GM12878 (cell line): ENCODE data around the gene GUCY1A2. TPM values are rescaled to one million over a fixed set of nuclear protein-coding genes. Genes with fewer than 3 reads are reported as not detected.

Experiments
- ATAC-seq: fragments of 200-7000 bp; cut with Tn5 transposase; 3 replicates; pipeline ENCODE4 v1.9.1; 2020; ENCODE audit warnings: mild to moderate bottlenecking, moderate library complexity
- BruUV-seq: library from RNA; stranded (reverse); fragments of 400-500 nt; replicated peaks from 2 replicates; lab custom pipeline; 2021; lab: Mats Ljungman, UMichigan
- CTCF ChIA-PET: fragments of 300-600 bp; sonication (Branson Sonifier 250); formaldehyde crosslinking; extraction: SDS; loops from one replicate; lab custom pipeline; 2021; ENCODE audit warnings: inconsistent platforms; lab: Yijun Ruan, JAX
- POLR2A ChIA-PET: fragments of 350-600 bp; formaldehyde crosslinking; extraction: SDS; loops from one replicate; lab custom pipeline; 2021; ENCODE audit warnings: inconsistent platforms; lab: Charles Lee
- RAD21 ChIA-PET: fragments of 300-600 bp; sonication (Branson Sonifier 250); formaldehyde crosslinking; loops from one replicate; lab custom pipeline; 2023; ENCODE audit warnings: antibody characterized with exemption; ENCODE audit not compliant: unreplicated experiment; lab: Charles Lee
- SMC1A ChIA-PET: fragments of 300-600 bp; sonication (Branson Sonifier 250); formaldehyde crosslinking; loops from one replicate; lab custom pipeline; 2023; ENCODE audit not compliant: unreplicated experiment, uncharacterized antibody; lab: Charles Lee
- DNase-seq: peaks from one replicate; pipeline ENCODE4 v3.0.0-alpha.2; 2011; ENCODE audit warnings: low read depth, low spot score
- FAIRE-seq: peaks from 3 replicates; lab custom pipeline; 2011; peaks lifted over from hg19 to GRCh38; lab: Jason Lieb, UNC
- H2AFZ ChIP-seq: 2 replicates; pipeline ENCODE4 v1.6.0; 2011; ENCODE audit warnings: low read depth, low read length, control low read depth; ENCODE audit not compliant: control insufficient read depth
- H3K27ac ChIP-seq: 2 replicates; pipeline ENCODE4 v1.5.1; 2011; ENCODE audit warnings: control low read depth; ENCODE audit not compliant: control insufficient read depth, insufficient read depth
- H3K27me3 ChIP-seq, 2 experiments: replicated peaks in 1 of 2; 2 replicates each; pipeline versions ENCODE4 v1.6.0 to v1.6.1; 2011; ENCODE audit warnings: low read length in 1 of 2; ENCODE audit not compliant: control insufficient read depth in 2 of 2, insufficient read depth in 2 of 2
- H3K36me3 ChIP-seq, 2 experiments: 2 replicates each; pipeline ENCODE4 v1.5.1; 2011; ENCODE audit warnings: low read length in 1 of 2; ENCODE audit not compliant: control insufficient read depth in 2 of 2, insufficient read depth in 2 of 2
- H3K4me1 ChIP-seq: 2 replicates; pipeline ENCODE4 v1.6.1; 2011; ENCODE audit warnings: mild to moderate bottlenecking, low read length, moderate library complexity, mixed read lengths; ENCODE audit not compliant: control insufficient read depth, insufficient read depth
- H3K4me2 ChIP-seq: 2 replicates; pipeline ENCODE4 v1.6.0; 2011; ENCODE audit warnings: control low read depth; ENCODE audit not compliant: control insufficient read depth, insufficient read depth
- H3K4me3 ChIP-seq: fragments of 200-600 bp; sonication (generic); 2 replicates; pipeline ENCODE4 v1.5.1; 2016
- H3K79me2 ChIP-seq: 2 replicates; pipeline ENCODE4 v1.6.0; 2011; ENCODE audit warnings: low read length; ENCODE audit not compliant: control insufficient read depth, insufficient read depth
- H3K9ac ChIP-seq: 2 replicates; pipeline ENCODE4 v1.8.0; 2011; ENCODE audit warnings: low read length, control low read depth, mixed read lengths; ENCODE audit not compliant: control insufficient read depth, insufficient read depth
- H3K9me3 ChIP-seq: replicated peaks from 3 replicates; pipeline ENCODE4 v1.5.1; 2011; ENCODE audit warnings: mild to moderate bottlenecking, low read length; ENCODE audit not compliant: control insufficient read depth, insufficient read depth
- H4K20me1 ChIP-seq: 2 replicates; pipeline ENCODE4 v1.6.0; 2011; ENCODE audit not compliant: control insufficient read depth, insufficient read depth
- ESRRA ChIP-seq: IDR thresholded peaks from 2 replicates; pipeline ENCODE4 v1.6.1; 2012; ENCODE audit warnings: mild to moderate bottlenecking, low read length, improper control_type of control experiment
- GABPA ChIP-seq: IDR thresholded peaks from 2 replicates; pipeline ENCODE4 v1.6.1; 2014; ENCODE audit warnings: antibody characterized with exemption, low read depth, mild to moderate bottlenecking, inconsistent platforms
- IRF5 ChIP-seq: fragments of 450-650 bp; IDR thresholded peaks from 2 replicates; pipeline ENCODE4 v1.6.1; 2017; ENCODE audit warnings: borderline replicate concordance
- TAF1 ChIP-seq: IDR thresholded peaks from 2 replicates; pipeline ENCODE4 v1.6.1; 2011; ENCODE audit warnings: mild to moderate bottlenecking, low read depth, low read length, borderline replicate concordance
- TCF7 ChIP-seq: IDR thresholded peaks from 2 replicates; pipeline ENCODE4 v1.6.1; 2014; ENCODE audit warnings: antibody characterized with exemption, borderline replicate concordance
- YBX1 ChIP-seq: fragments of 450-650 bp; IDR thresholded peaks from 2 replicates; pipeline ENCODE4 v1.6.1; 2016; ENCODE audit warnings: antibody characterized with exemption
- WGBS: methylation state at CpG from one replicate; pipeline ENCODE4 v1.1.6; 2016; ENCODE audit warnings: low lambda C conversion rate; ENCODE audit not compliant: insufficient replicate concordance, insufficient coverage; ENCODE audit errors: missing lambda C conversion rate; 5-methylcytosine and 5-hydroxymethylcytosine counted together
- in situ Hi-C: fragments of 300-500 bp; cut with MboI; formaldehyde crosslinking; loops from 9 replicates; pipeline ENCODE4 v1.14.3; 2018; ENCODE audit warnings: mixed read lengths
- intact Hi-C: fragments of 100-400 bp; cut with micrococcal nuclease; formaldehyde crosslinking; loops from one replicate; pipeline ENCODE4 v1.14.2; 2022; ENCODE audit not compliant: unreplicated experiment
- polyA plus RNA-seq, 11 experiments: library from polyadenylated mRNA; depleted of rRNA in 4 of 11; unstranded in 6 of 11; stranded (reverse) in 5 of 11; fragments of >200 nt; fragmentation: Nextera tagmentation in 4 of 11; fragmentation: Illumina TruSeq in 1 of 11; extraction: Ambion mirVana in 4 of 11; extraction: Trizol in 1 of 11; gene quantifications; 1 replicate in 1 of 11; 2 replicates in 10 of 11; pipeline versions ENCODE4 v1.2.1 to v1.2.3, GENCODE V29; 2011 to 2016; ENCODE audit warnings: inconsistent platforms in 2 of 11, missing spikeins in 2 of 11, low read depth in 1 of 11
- total RNA-seq, 4 experiments: library from RNA; depleted of rRNA in 3 of 4; stranded (reverse); fragments of >200 nt in 3 of 4; fragmentation: Illumina TruSeq in 1 of 4; extraction: Trizol in 1 of 4; gene quantifications; 2 replicates each; pipeline versions ENCODE4 v1.2.1 to v1.2.3, GENCODE V29; 2013 to 2021
- TF ChIP-seq, protein P1 (sequence below): IDR thresholded peaks from 2 replicates; pipeline ENCODE4 v1.6.1; 2011; ENCODE audit warnings: mild to moderate bottlenecking, low read depth, low read length, moderate library complexity; ENCODE audit not compliant: insufficient replicate concordance

The GUCY1A2 gene
- total and polyA plus RNA-seq, 10 of the 15 experiments (the other 5 are each of a cell fraction or from before 2014, with no cell fraction given) = under 0.01 to 0.03 (median under 0.01) TPM; not detected in 4

DNA sequence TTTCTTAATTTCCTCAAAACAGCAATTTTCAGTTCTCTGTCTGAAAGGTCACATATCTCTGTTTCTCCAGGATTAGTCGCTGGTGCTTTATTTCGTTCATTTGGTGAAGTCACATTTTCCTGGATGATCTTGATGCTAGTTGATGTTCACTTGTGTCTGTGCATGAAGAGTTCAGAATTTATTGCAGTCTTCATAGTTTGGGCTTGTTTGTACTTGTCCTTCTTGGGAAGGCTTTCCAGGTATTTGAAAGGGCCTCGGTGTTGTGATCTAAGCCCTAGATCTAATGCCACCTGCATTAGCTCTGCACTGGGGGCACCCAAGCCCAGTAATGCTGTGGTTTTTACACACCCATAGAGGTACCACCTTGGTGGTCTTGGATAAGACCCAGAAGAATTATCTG lies 228.9 kb downstream of the GUCY1A2 start:
- ChIA-PET SMC1A (interaction anchor here (0.7 kb wide), 1 partner anchor 8 kb away, joined by 4 read pairs; no protein-coding TSS in a partner anchor), CTCF (no interaction called here), POLR2A (no interaction called here), RAD21 (no interaction called here)
- Histone ChIP-seq H3K9me3 (no peaks in the 10 kb centered on the region), H3K36me3 (no peaks in the 10 kb centered on the region), H3K27ac (no peak overlapping the region), H3K4me2 (no peak overlapping the region), H3K27me3 (no peaks in the 10 kb centered on the region), H3K4me1 (no peaks in the 10 kb centered on the region), H3K4me3 (no peak overlapping the region), H2AFZ (no peak overlapping the region), H3K79me2 (no peaks in the 10 kb centered on the region), H4K20me1 (no peaks in the 10 kb centered on the region), H3K9ac (no peak overlapping the region)
- no peak for TF ChIP-seq GABPA
- no peak for TF ChIP-seq IRF5
- TF ChIP-seq YBX1 = no peak
- no peak for TF ChIP-seq ESRRA
- no peak for TF ChIP-seq TAF1
- no peak for TF ChIP-seq TCF7
- TF ChIP-seq, protein P1, sequence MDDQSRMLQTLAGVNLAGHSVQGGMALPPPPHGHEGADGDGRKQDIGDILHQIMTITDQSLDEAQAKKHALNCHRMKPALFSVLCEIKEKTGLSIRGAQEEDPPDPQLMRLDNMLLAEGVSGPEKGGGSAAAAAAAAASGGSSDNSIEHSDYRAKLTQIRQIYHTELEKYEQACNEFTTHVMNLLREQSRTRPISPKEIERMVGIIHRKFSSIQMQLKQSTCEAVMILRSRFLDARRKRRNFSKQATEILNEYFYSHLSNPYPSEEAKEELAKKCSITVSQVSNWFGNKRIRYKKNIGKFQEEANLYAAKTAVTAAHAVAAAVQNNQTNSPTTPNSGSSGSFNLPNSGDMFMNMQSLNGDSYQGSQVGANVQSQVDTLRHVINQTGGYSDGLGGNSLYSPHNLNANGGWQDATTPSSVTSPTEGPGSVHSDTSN = no peak
- ATAC-seq = no peak
- in situ Hi-C loops = no loop called here
- no peak for FAIRE-seq
- no TSS peak for BruUV-seq
- intact Hi-C loops = no loop called here
- whole genome bisulfite sequencing = 39% methylated on average over 3 of the region's 3 CpGs
- DNase-seq = no peak
